ENCODE results near the gene MAMLD1.

DNA sequence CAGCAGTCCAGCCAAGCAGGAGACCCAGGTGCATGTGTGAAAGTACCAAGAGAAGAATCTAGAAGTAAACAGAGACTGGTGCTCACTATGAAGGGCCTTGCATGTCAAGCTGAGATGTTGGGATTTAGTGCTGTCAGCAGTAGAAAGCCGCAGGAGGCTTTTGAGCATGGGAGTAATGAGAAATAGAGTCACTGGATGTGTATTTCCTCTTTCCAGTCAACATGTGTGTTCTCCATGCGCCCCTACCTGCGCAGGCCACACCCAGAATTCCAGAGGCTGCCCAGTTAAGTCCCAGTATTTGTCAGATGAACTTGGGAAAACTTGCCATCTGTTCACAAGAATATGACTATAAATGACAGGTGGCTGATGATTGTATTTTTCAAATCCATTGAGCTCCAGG lies 4.5 kb upstream of the MAMLD1 start:
- TF ChIP-seq ZNF70 (CRISPR knock-in tag; IDR thresholded peaks at IDR 0.05): no peak
- TF ChIP-seq ISL1 (CRISPR knock-in tag; IDR thresholded peaks at IDR 0.05): no peak
- no peak for TF ChIP-seq SNAI2 (CRISPR knock-in tag; IDR thresholded peaks at IDR 0.05)
- no peak for TF ChIP-seq ZFP30 (CRISPR knock-in tag; IDR thresholded peaks at IDR 0.05)
- TF ChIP-seq, protein P1, sequence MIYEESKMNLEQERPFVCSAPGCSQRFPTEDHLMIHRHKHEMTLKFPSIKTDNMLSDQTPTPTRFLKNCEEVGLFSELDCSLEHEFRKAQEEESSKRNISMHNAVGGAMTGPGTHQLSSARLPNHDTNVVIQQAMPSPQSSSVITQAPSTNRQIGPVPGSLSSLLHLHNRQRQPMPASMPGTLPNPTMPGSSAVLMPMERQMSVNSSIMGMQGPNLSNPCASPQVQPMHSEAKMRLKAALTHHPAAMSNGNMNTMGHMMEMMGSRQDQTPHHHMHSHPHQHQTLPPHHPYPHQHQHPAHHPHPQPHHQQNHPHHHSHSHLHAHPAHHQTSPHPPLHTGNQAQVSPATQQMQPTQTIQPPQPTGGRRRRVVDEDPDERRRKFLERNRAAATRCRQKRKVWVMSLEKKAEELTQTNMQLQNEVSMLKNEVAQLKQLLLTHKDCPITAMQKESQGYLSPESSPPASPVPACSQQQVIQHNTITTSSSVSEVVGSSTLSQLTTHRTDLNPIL (CRISPR knock-in tag; IDR thresholded peaks at IDR 0.05; ENCODE audit: low read depth): no peak
- TF ChIP-seq, protein P2, sequence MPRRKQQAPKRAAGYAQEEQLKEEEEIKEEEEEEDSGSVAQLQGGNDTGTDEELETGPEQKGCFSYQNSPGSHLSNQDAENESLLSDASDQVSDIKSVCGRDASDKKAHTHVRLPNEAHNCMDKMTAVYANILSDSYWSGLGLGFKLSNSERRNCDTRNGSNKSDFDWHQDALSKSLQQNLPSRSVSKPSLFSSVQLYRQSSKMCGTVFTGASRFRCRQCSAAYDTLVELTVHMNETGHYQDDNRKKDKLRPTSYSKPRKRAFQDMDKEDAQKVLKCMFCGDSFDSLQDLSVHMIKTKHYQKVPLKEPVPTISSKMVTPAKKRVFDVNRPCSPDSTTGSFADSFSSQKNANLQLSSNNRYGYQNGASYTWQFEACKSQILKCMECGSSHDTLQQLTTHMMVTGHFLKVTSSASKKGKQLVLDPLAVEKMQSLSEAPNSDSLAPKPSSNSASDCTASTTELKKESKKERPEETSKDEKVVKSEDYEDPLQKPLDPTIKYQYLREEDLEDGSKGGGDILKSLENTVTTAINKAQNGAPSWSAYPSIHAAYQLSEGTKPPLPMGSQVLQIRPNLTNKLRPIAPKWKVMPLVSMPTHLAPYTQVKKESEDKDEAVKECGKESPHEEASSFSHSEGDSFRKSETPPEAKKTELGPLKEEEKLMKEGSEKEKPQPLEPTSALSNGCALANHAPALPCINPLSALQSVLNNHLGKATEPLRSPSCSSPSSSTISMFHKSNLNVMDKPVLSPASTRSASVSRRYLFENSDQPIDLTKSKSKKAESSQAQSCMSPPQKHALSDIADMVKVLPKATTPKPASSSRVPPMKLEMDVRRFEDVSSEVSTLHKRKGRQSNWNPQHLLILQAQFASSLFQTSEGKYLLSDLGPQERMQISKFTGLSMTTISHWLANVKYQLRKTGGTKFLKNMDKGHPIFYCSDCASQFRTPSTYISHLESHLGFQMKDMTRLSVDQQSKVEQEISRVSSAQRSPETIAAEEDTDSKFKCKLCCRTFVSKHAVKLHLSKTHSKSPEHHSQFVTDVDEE (CRISPR knock-in tag; IDR thresholded peaks at IDR 0.05): no peak
- TF ChIP-seq, protein P3, sequence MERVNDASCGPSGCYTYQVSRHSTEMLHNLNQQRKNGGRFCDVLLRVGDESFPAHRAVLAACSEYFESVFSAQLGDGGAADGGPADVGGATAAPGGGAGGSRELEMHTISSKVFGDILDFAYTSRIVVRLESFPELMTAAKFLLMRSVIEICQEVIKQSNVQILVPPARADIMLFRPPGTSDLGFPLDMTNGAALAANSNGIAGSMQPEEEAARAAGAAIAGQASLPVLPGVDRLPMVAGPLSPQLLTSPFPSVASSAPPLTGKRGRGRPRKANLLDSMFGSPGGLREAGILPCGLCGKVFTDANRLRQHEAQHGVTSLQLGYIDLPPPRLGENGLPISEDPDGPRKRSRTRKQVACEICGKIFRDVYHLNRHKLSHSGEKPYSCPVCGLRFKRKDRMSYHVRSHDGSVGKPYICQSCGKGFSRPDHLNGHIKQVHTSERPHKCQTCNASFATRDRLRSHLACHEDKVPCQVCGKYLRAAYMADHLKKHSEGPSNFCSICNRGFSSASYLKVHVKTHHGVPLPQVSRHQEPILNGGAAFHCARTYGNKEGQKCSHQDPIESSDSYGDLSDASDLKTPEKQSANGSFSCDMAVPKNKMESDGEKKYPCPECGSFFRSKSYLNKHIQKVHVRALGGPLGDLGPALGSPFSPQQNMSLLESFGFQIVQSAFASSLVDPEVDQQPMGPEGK (CRISPR knock-in tag; IDR thresholded peaks at IDR 0.05; ENCODE audit: borderline replicate concordance): no peak
- no peak for TF ChIP-seq ARNTL (CRISPR knock-in tag; IDR thresholded peaks at IDR 0.05; ENCODE audit: borderline replicate concordance, low read depth)
- TF ChIP-seq OSR1 (CRISPR knock-in tag; IDR thresholded peaks at IDR 0.05): no peak
- no peak for TF ChIP-seq ZNF8 (CRISPR knock-in tag; IDR thresholded peaks at IDR 0.05)
- no peak for TF ChIP-seq ZFP3 (CRISPR knock-in tag; IDR thresholded peaks at IDR 0.05)
- TF ChIP-seq BACH2 (CRISPR knock-in tag; IDR thresholded peaks at IDR 0.05; ENCODE audit: borderline replicate concordance): no peak
- no peak for TF ChIP-seq TCF4 (CRISPR knock-in tag; IDR thresholded peaks at IDR 0.05; ENCODE audit: borderline replicate concordance)
